ENCODE results near the gene CLCNKB. TPM values are rescaled to one million over a fixed set of nuclear protein-coding genes. Genes with fewer than 3 reads are reported as not detected.

CLCNKB gene
- total RNA-seq, 1 donor from 2014 or later: under 0.01 TPM

- DNase-seq (ENCODE audit: low spot score in 2 of 2): no peak
- no peak for FAIRE-seq
Observed at GRCh38 chr1:16072095-16072494, 28.5 kb downstream of the CLCNKB start.

GRCh38 chr1:16072616-16073484, 29.3 kb downstream of the CLCNKB start:
- no peak for FAIRE-seq
- no peak for DNase-seq (ENCODE audit: low spot score in 2 of 2)

- peak; percentile 75 to 83 for DNase-seq (ENCODE audit: low spot score in 2 of 2)
- no peak for FAIRE-seq
Observed at GRCh38 chr1:16073490-16074119, 30.0 kb downstream of the CLCNKB start, which contains the start of gene FAM131C. Gene FAM131C (minus strand): TSS chr1:16073651. CDS start chr1:16073442, 209 bp downstream.

GRCh38 chr1:16074217-16074616, 30.6 kb downstream of the CLCNKB start:
- FAIRE-seq: no peak
- no peak for DNase-seq (ENCODE audit: low spot score in 2 of 2)

- no peak for FAIRE-seq
Observed at GRCh38 chr1:16075337-16076030, 31.9 kb downstream of the CLCNKB start.

GRCh38 chr1:16076031-16076864, 32.7 kb downstream of the CLCNKB start:
- DNase-seq (ENCODE audit: low spot score in 2 of 2) (no peak), FAIRE-seq (no peak)

More at GRCh38 chr1:16075337-16076030, 31.9 kb downstream of the CLCNKB start:
- DNase-seq (ENCODE audit: low spot score in 2 of 2): no peak

GRCh38 chr1:16076865-16077238, 33.3 kb downstream of the CLCNKB start:
- FAIRE-seq: no peak
- no peak for DNase-seq (ENCODE audit: low spot score in 2 of 2)

- DNase-seq (ENCODE audit: low spot score in 2 of 2) (no peak), FAIRE-seq (no peak)
Observed at GRCh38 chr1:16077406-16078245, 34.0 kb downstream of the CLCNKB start.

GRCh38 chr1:16078925-16079656, 35.5 kb downstream of the CLCNKB start:
- DNase-seq (ENCODE audit: low spot score in 2 of 2): peak; percentile 73 to 79
- no peak for FAIRE-seq

GRCh38 chr1:16080422-16081150, 37.0 kb downstream of the CLCNKB start:
- DNase-seq (ENCODE audit: low spot score in 2 of 2): no peak
- FAIRE-seq: no peak

- DNase-seq (ENCODE audit: low spot score in 2 of 2) (no peak), FAIRE-seq (no peak)
Observed at GRCh38 chr1:16081636-16082035, 38.1 kb downstream of the CLCNKB start.

GRCh38 chr1:16082283-16083038, 38.9 kb downstream of the CLCNKB start:
- DNase-seq (ENCODE audit: low spot score in 2 of 2) (peak in 1 of 2 donors; percentile 61), FAIRE-seq (no peak)

GRCh38 chr1:16083486-16083885, 39.9 kb downstream of the CLCNKB start:
- no peak for DNase-seq (ENCODE audit: low spot score in 2 of 2)
- FAIRE-seq: no peak

GRCh38 chr1:16085522-16085921, 41.9 kb downstream of the CLCNKB start:
- no peak for FAIRE-seq
- no peak for DNase-seq (ENCODE audit: low spot score in 2 of 2)

- DNase-seq (ENCODE audit: low spot score in 2 of 2): no peak
- no peak for FAIRE-seq
Observed at GRCh38 chr1:16087733-16088132, 44.2 kb downstream of the CLCNKB start.

- no peak for FAIRE-seq
- DNase-seq (ENCODE audit: low spot score in 2 of 2): no peak
Observed at GRCh38 chr1:16088351-16088911, 44.8 kb downstream of the CLCNKB start.

- FAIRE-seq (no peak), DNase-seq (ENCODE audit: low spot score in 2 of 2) (no peak)
Observed at GRCh38 chr1:16088996-16089395, 45.4 kb downstream of the CLCNKB start.

All from frontal cortex (tissue), 4 donors.